ENCODE measurements around the gene NOX4.
"Not testable (repeated sequence)": the region's sequence is repeated elsewhere in the genome, so short reads cannot be mapped to it uniquely, and the experiment has no call there.

Gene NOX4

GRCh38 chr11:89443361-89444322, 47.5 kb downstream of the NOX4 start:
- TF ChIP-seq CTCF (IDR thresholded peaks at IDR 0.05) = no peak
- DNase-seq (ENCODE audit: low spot score) = no peak
- Histone ChIP-seq H3K4me3 (no peak overlapping the region), H3K27ac (peak overlapping the region in 1 of 2 donors; percentile 5)

GRCh38 chr11:89442801-89443200, 48.4 kb downstream of the NOX4 start:
- no peak for TF ChIP-seq CTCF (IDR thresholded peaks at IDR 0.05)
- H3K4me3 ChIP-seq = no peak overlapping the region
- H3K27ac ChIP-seq = peak overlapping the region in 1 of 2 donors; percentile 5
- DNase-seq (ENCODE audit: low spot score) = no peak

GRCh38 chr11:89441606-89442005, 49.6 kb downstream of the NOX4 start:
- no peak for DNase-seq (ENCODE audit: low spot score)
- Histone ChIP-seq H3K4me3 (no peak overlapping the region), H3K27ac (no peak overlapping the region)
- no peak for TF ChIP-seq CTCF (IDR thresholded peaks at IDR 0.05)

- no peak for TF ChIP-seq CTCF (IDR thresholded peaks at IDR 0.05)
- no peak for DNase-seq (ENCODE audit: low spot score)
- H3K4me3 ChIP-seq = no peak overlapping the region
- H3K27ac ChIP-seq = no peak overlapping the region
Measured at GRCh38 chr11:89437317-89437716, 53.9 kb downstream of the NOX4 start.

GRCh38 chr11:89436071-89436470, 55.1 kb downstream of the NOX4 start:
- TF ChIP-seq CTCF (IDR thresholded peaks at IDR 0.05) = no peak
- Histone ChIP-seq H3K27ac (no peak overlapping the region), H3K4me3 (no peak overlapping the region)
- DNase-seq (ENCODE audit: low spot score) = no peak

- Histone ChIP-seq H3K27ac (no peak overlapping the region), H3K4me3 (no peak overlapping the region)
- DNase-seq (ENCODE audit: low spot score) = no peak
- no peak for TF ChIP-seq CTCF (IDR thresholded peaks at IDR 0.05)
Measured at GRCh38 chr11:89433278-89433677, 57.9 kb downstream of the NOX4 start.

- H3K27ac ChIP-seq; DNase-seq (ENCODE audit: low spot score); H3K4me3 ChIP-seq: not testable (repeated sequence)
Measured at GRCh38 chr11:89432182-89432581, 59.0 kb downstream of the NOX4 start.

- H3K4me3 ChIP-seq; DNase-seq (ENCODE audit: low spot score): not testable (repeated sequence)
Measured at GRCh38 chr11:89426501-89426900, 64.7 kb downstream of the NOX4 start.

More at GRCh38 chr11:89426501-89426900, 64.7 kb downstream of the NOX4 start:
- not testable (repeated sequence) for H3K27ac ChIP-seq
